SJCRH30 (cell line): ENCODE data around the gene RNF180. TPM values are rescaled to one million over a fixed set of nuclear protein-coding genes. Genes with fewer than 3 reads are reported as not detected.

Experiments used
- total RNA-seq: library from RNA; depleted of rRNA; stranded (reverse); fragments of >200 nt; shearing (Covaris generic); gene quantifications from 2 replicates; pipeline ENCODE4 v1.2.3, GENCODE V29; 2014; rRNA removed

Gene RNF180
- total RNA-seq, 1 experiment from 2014 or later, result 0.65 TPM

Other genes with a start within 250 kb of the RNF180 start
- not detected in 2 replicates for gene HTR1A, start 203.4 kb upstream of the RNF180 start, total RNA-seq